ENCODE data around the gene PTN.
"Not testable (repeated sequence)": the region's sequence is repeated elsewhere in the genome, so short reads cannot be mapped to it uniquely, and the experiment has no call there.

Gene PTN

GRCh38 chr7:137268001-137268865 is 75.3 kb downstream of the PTN start:
- in situ Hi-C loops (cut with MboI; ENCODE audit: low sequenced_read_pairs): not testable (repeated sequence)

DNA sequence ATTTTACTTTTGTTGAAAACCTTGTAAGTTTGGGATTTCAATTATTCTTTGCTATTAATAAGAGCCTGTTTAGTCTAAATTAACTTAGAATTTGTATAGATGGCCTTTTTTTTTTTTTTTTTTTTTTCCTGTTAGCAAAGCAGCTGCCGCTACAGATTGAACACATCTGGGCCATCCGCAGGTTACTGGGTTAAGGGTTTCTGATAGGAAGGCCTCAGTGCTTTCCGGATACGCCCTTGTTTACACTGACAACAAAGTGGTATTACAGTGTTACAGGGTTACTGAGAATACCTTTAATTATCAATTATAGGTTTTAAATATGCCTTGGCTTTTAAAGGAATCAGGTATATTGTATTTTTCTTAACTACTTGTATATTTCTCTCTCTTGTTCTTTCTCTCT is 76.8 kb downstream of the PTN start:
- in situ Hi-C loops (cut with MboI; ENCODE audit: low sequenced_read_pairs): no loop called here

GRCh38 chr7:137265480-137265879 is 78.1 kb downstream of the PTN start:
- in situ Hi-C loops (cut with MboI; ENCODE audit: low sequenced_read_pairs): not testable (repeated sequence)

GRCh38 chr7:137262599-137262998 is 80.9 kb downstream of the PTN start:
- in situ Hi-C loops (cut with MboI; ENCODE audit: low sequenced_read_pairs): no loop called here

DNA sequence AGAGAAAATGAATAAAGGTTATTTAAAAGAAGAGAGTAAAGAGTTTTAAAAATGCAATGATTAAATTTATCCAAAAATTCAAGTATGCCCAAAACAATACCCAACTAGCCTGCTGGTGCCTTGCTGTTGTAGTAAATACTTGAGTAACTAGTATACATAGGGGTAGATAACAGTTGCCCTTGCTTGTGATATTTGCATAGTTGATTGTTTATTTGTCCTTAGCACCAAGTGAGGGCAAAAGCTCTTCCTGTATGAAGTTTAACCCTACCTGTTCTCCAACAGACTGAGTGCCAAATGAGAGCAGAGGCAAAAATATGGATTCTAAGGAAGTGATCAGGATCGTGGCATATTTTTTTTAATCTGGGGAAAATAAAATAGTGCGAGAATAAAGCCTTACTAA is 85.0 kb downstream of the PTN start:
- in situ Hi-C loops (cut with MboI; ENCODE audit: low sequenced_read_pairs): no loop called here

DNA sequence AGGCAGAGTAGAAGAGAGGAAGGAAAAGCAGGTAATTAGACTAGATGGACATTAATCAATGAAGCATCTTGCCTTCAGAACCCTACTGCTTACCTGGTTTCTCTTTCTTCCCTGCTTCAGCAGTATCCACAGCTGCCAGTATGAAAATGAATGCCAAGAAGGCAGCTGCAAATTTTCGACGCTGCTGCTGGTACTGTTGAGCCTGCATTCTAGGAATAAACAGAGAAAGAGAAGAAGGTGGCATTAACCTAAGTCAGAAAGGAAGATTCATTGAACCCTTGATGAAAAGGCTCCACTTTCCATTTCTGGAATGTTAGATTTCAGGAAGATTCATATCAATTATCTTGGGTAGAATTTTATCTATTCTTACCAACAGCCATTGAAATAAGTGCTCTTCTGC is 88.8 kb downstream of the PTN start:
- in situ Hi-C loops (cut with MboI; ENCODE audit: low sequenced_read_pairs): no loop called here

GRCh38 chr7:137245890-137246289 is 97.6 kb downstream of the PTN start:
- in situ Hi-C loops (cut with MboI; ENCODE audit: low sequenced_read_pairs): no loop called here

DNA sequence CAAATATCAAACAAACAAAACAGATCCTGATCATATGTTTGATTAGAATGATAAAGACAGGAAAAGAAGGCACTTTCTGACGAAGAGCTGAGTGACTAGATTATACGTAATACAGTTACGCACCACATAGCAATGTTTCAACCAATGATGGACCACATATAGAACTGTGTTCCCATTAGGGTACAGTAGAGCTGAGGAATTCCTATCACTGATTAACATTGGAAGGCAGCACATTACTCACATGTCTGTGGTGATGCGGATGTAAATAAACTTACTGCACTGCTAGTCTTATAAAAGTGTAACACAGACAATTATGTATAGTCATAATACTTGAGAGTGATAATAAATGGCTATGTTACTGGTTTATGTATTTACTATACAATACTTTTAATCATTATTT is 98.3 kb downstream of the PTN start:
- in situ Hi-C loops (cut with MboI; ENCODE audit: low sequenced_read_pairs): no loop called here

DNA sequence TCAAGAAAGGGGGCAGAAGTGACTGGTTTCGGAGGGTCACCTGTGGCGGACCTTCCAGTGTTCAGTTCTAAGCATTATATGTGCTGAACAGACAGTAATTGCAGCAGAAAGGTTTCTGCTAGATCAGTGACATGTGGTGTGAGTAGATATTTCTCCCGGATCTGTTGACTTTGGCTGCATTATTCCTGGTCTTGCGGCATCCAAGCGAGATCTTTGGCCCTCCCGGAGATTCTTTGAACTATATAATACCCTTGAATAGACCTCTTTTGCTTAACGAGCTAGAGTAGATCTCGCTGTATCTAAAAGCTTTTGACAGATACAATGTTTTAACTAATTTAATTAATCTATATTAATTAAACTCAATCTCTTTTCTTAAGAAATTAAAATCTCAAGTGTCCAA is 99.8 kb downstream of the PTN start:
- in situ Hi-C loops (cut with MboI; ENCODE audit: low sequenced_read_pairs): no loop called here

- in situ Hi-C loops (cut with MboI; ENCODE audit: low sequenced_read_pairs): no loop called here
Observed at GRCh38 chr7:137242616-137243015, 100.9 kb downstream of the PTN start.

- in situ Hi-C loops (cut with MboI; ENCODE audit: low sequenced_read_pairs): no loop called here
Observed at GRCh38 chr7:137241655-137242360, 101.7 kb downstream of the PTN start.

DNA sequence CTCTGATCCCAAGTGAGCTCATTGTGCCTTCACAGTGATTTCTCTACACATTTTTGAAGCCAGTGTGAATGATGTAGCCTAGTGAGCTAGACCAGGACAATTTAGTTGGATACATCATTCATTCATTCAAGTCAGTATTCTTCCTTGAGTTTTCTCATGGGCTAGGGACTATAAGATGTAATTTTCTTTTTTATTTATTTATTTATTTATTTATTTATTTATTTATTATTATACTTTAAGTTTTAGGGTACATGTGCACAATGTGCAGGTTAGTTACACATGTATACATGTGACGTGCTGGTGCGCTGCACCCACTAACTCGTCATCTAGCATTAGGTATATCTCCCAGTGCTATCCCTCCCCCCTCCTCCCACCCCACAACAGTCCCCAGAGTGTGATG is 104.3 kb downstream of the PTN start:
- in situ Hi-C loops (cut with MboI; ENCODE audit: low sequenced_read_pairs): not testable (repeated sequence)

DNA sequence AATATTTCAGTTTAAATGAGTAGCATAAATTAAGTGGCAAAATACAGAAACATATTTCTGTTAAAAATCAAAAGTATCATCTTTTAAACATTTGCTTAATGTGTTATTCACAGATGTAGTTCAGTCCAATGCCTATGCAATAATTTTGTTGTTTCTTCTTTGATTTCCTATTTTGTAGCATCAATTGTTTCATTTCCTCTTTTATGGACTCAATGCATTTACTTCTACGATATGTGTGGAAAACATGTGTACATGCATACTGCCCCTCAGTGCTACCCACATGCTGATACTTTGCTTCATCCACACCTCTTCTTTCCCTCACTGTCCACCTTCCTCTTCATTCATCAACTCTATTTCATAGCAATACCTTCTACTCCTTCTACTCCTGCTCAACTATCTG is 108.1 kb downstream of the PTN start:
- in situ Hi-C loops (cut with MboI; ENCODE audit: low sequenced_read_pairs): no loop called here

GRCh38 chr7:137231167-137231566 is 112.4 kb downstream of the PTN start:
- in situ Hi-C loops (cut with MboI; ENCODE audit: low sequenced_read_pairs): no loop called here

GRCh38 chr7:137221467-137221866 is 122.1 kb downstream of the PTN start:
- in situ Hi-C loops (cut with MboI; ENCODE audit: low sequenced_read_pairs): no loop called here

- in situ Hi-C loops (cut with MboI; ENCODE audit: low sequenced_read_pairs): no loop called here
Observed at GRCh38 chr7:137213744-137214143, 129.8 kb downstream of the PTN start.

DNA sequence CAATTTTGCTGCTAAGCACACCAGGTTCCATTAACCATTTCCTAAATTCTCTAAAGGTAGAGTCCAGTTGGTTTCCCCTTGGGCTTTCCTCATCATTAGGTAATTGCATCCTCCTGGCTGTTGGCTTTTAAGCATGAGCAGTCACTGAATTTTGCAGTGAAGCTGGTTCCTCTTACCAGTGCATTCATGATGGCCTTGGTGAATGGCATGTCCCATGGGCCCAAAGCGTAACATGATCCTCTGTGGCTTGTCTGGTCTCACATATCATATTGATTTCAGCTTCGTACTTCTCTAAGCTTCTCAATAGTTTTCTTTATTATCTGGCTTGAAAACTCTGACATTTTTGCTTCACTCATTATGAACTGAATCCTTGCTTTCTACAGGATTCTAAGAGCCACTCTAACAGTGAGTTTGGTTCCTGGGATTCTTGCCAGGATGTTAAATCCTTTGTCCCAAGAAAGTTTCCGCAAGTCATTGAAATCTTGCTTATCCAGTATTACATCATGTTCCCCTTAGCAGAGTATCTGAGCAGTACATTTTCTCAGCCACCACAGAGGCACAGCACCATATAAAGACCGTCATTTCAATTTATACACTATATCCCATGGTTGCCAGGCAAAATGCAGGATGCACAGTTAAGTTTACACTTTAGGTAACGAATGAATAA is 134.2 kb downstream of the PTN start:
- in situ Hi-C loops (cut with MboI; ENCODE audit: low sequenced_read_pairs): no loop called here

- in situ Hi-C loops (cut with MboI; ENCODE audit: low sequenced_read_pairs): no loop called here
Observed at GRCh38 chr7:137206770-137207169, 136.8 kb downstream of the PTN start.

GRCh38 chr7:137204246-137204645 is 139.3 kb downstream of the PTN start:
- in situ Hi-C loops (cut with MboI; ENCODE audit: low sequenced_read_pairs): no loop called here

GRCh38 chr7:137203351-137203750 is 140.2 kb downstream of the PTN start:
- in situ Hi-C loops (cut with MboI; ENCODE audit: low sequenced_read_pairs): no loop called here

- in situ Hi-C loops (cut with MboI; ENCODE audit: low sequenced_read_pairs): no loop called here
Observed at GRCh38 chr7:137196648-137197047, 146.9 kb downstream of the PTN start.

DNA sequence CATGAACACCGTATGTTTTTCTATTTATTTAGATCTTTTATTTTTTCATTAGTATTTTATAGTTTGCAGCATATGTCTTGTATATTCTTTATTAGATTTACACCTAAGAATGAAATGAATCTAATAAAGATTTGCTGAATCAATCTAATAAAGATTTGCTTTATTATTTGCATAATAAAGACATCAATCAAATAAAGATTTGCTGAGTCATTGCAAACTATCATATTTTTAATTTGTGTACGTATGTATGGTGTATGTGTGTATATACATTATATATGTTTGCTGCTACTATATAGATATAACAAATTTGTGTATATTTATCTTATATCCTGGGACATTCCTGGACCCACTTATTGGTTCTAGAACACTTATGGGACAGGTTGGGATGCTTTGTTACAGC is 147.5 kb downstream of the PTN start:
- in situ Hi-C loops (cut with MboI; ENCODE audit: low sequenced_read_pairs): no loop called here
